ENCODE data around the gene PRRC2C.

The PRRC2C gene

DNA sequence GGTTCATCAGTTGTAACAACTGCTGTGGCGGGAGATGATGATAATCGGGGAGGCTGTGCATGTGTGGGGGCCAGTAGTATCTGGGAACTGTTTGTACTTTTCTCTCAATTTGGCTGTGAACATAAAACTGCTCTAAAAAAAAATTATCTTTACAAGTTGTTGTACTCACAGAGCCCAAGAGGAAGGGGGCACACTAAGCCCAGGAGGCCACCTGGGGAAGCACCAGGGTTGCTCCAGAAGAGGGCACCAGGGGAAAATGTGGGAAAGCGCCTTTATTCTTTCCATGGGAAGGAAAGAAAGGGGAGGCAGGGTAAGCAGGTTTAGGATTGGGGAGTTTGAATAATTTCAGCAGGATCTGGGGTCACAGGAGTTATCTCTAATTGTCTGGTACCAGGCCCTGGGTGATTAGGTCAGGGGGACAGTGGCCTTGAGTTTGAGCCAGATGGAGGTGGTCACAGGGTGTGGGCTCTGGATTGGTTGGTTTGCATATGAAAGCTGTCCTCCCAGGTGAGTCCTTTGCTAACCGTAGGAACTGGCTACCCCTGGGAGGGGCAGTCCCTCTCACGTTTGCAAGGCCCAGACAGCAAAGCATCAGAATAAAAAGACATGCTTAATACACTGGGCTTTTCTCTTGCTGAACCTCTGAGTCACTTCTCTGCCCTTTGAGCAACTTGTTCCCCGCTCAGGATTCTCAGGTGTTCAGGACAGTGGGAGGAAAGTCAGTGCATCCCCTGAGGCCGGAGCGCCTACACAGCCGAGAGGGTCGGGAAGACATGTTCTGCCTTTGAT, 155.9 kb downstream of the PRRC2C start:
- no peak for DNase-seq

- DNase-seq: no peak
These were observed 156.9 kb downstream of the PRRC2C start for GRCh38 chr1:171642197-171642596.

Measured in activated T-cell treated with anti-CD3 and anti-CD28 coated beads, Interleukin-2, amount 50 U/mL, for 1 hour (primary cell).